NCI-H1930 (cell line): ENCODE data around the gene HERC4.
A peak's percentile ranks its signal among the peaks of the same experiment; 100 is the strongest.

Experiments
- DNase-seq, 2 experiments: peaks; one replicate each; lab custom pipeline; 2025; lab: John Stamatoyannopoulos, UW

Gene HERC4

GRCh38 chr10:68074775-68075549 is at the start of gene HERC4:
Gene HERC4 (minus strand): TSS chr10:68075283. CDS start chr10:68073108, 2,175 bp downstream.
- peak; percentile 70 to 72 for DNase-seq

GRCh38 chr10:68124718-68125117 is 49.6 kb upstream of the HERC4 start:
- DNase-seq: no peak

- no peak for DNase-seq
These were observed 46.8 kb upstream of the HERC4 start for GRCh38 chr10:68121852-68122251.

GRCh38 chr10:68121020-68121743 is 46.1 kb upstream of the HERC4 start:
- no peak for DNase-seq

GRCh38 chr10:68118657-68119056 is 43.6 kb upstream of the HERC4 start:
- DNase-seq: no peak

GRCh38 chr10:68112837-68113236 is 37.8 kb upstream of the HERC4 start:
- DNase-seq: no peak

- DNase-seq: no peak
These were observed 36.5 kb upstream of the HERC4 start for GRCh38 chr10:68111584-68111983.

- DNase-seq: no peak
These were observed 34.9 kb upstream of the HERC4 start for GRCh38 chr10:68110027-68110426.

GRCh38 chr10:68109331-68109730 is 34.2 kb upstream of the HERC4 start, which contains the start of gene MYPN:
Gene MYPN (plus strand): TSS chr10:68109488. CDS start chr10:68121439, 11,951 bp downstream.
- DNase-seq: no peak

GRCh38 chr10:68108653-68109052 is 33.6 kb upstream of the HERC4 start:
- no peak for DNase-seq

- no peak for DNase-seq
These were observed 33.0 kb upstream of the HERC4 start for GRCh38 chr10:68108051-68108450.

- no peak for DNase-seq
These were observed 32.6 kb upstream of the HERC4 start for GRCh38 chr10:68107651-68108050.

GRCh38 chr10:68106656-68107055 is 31.6 kb upstream of the HERC4 start:
- DNase-seq: no peak

- no peak for DNase-seq
These were observed 30.7 kb upstream of the HERC4 start for GRCh38 chr10:68105820-68106219.

GRCh38 chr10:68103901-68104300 is 28.8 kb upstream of the HERC4 start:
- DNase-seq: no peak

GRCh38 chr10:68103261-68103878 is 28.3 kb upstream of the HERC4 start:
- DNase-seq: no peak

GRCh38 chr10:68101066-68101465 is 26.0 kb upstream of the HERC4 start:
- no peak for DNase-seq

GRCh38 chr10:68099736-68100135 is 24.7 kb upstream of the HERC4 start:
- DNase-seq: no peak

GRCh38 chr10:68096913-68097516 is 21.9 kb upstream of the HERC4 start:
- DNase-seq: no peak

GRCh38 chr10:68095153-68095552 is 20.1 kb upstream of the HERC4 start:
- DNase-seq: no peak

- DNase-seq: no peak
These were observed 17.4 kb upstream of the HERC4 start for GRCh38 chr10:68092512-68092911.

- no peak for DNase-seq
These were observed 15.5 kb upstream of the HERC4 start for GRCh38 chr10:68090586-68090985.
